ENCODE data around the gene PTPRK. TPM values are rescaled to one million over a fixed set of nuclear protein-coding genes. Genes with fewer than 3 reads are reported as not detected.

PTPRK gene
- total RNA-seq, 1 experiment from 2014 or later, result 94.4 TPM

- intact Hi-C loops (cut with micrococcal nuclease; ENCODE audit: unreplicated experiment), result no loop called here
- Mint-ChIP-seq H3K27ac (ENCODE audit: unreplicated experiment) (no peak overlapping the region), H3K4me1 (ENCODE audit: low read depth, unreplicated experiment) (peaks cover 17% of the 10 kb centered on the region), H3K36me3 (ENCODE audit: insufficient read depth, unreplicated experiment) (peaks cover 2% of the 10 kb centered on the region), H3K27me3 (ENCODE audit: insufficient read depth, unreplicated experiment) (no peaks in the 10 kb centered on the region), H3K4me3 (ENCODE audit: unreplicated experiment) (no peak overlapping the region), H3K9me3 (ENCODE audit: unreplicated experiment) (peaks cover 10% of the 10 kb centered on the region)
- BruUV-seq (replicated peaks), result no TSS peak
- H3K9me3 ChIP-seq, result no peaks in the 10 kb centered on the region
- no peaks in the 10 kb centered on the region for H3K27me3 ChIP-seq (replicated peaks; ENCODE audit: control insufficient read depth, insufficient read depth, low read length)
- 0 out of 2 replicates have a peak, but pooled peaks cover 14% of the 10 kb centered on the region for H3K4me1 ChIP-seq
- H3K36me3 ChIP-seq (ENCODE audit: control insufficient read depth, insufficient read depth, low read length), result no peaks in the 10 kb centered on the region
- H3K4me3 ChIP-seq (ENCODE audit: low read depth, low read length), result no peak overlapping the region
- POLR2A ChIA-PET, result no interaction called here
- DNase-seq, result no peak
- CTCF ChIA-PET, result no interaction called here
- no peak for TF ChIP-seq CTCF (IDR thresholded peaks at IDR 0.05; ENCODE audit: insufficient read depth in 1 of 2, low read depth in 1 of 2, low read length in 1 of 2, severe bottlenecking in 1 of 2, unreplicated experiment in 1 of 2)
Observed at GRCh38 chr6:128478230-128479047, 42.0 kb downstream of the PTPRK start.

- H3K4me3 Mint-ChIP-seq (ENCODE audit: unreplicated experiment), result no peak overlapping the region
- no peak for TF ChIP-seq CTCF (IDR thresholded peaks at IDR 0.05; ENCODE audit: insufficient read depth in 1 of 2, low read depth in 1 of 2, low read length in 1 of 2, severe bottlenecking in 1 of 2, unreplicated experiment in 1 of 2)
- no peak for DNase-seq
- no peak overlapping the region for H3K27ac Mint-ChIP-seq (ENCODE audit: unreplicated experiment)
- H3K9me3 Mint-ChIP-seq (ENCODE audit: unreplicated experiment), result no peaks in the 10 kb centered on the region
- H3K36me3 ChIP-seq (ENCODE audit: control insufficient read depth, insufficient read depth, low read length), result no peaks in the 10 kb centered on the region
- H3K36me3 Mint-ChIP-seq (ENCODE audit: insufficient read depth, unreplicated experiment), result no peaks in the 10 kb centered on the region
- H3K4me3 ChIP-seq (ENCODE audit: low read depth, low read length), result no peak overlapping the region
- H3K27me3 ChIP-seq (replicated peaks; ENCODE audit: control insufficient read depth, insufficient read depth, low read length), result no peaks in the 10 kb centered on the region
- H3K4me1 ChIP-seq, result 0 out of 2 replicates have a peak, but pooled peaks cover 14% of the 10 kb centered on the region
- no TSS peak for BruUV-seq (replicated peaks)
- H3K4me1 Mint-ChIP-seq (ENCODE audit: low read depth, unreplicated experiment), result peaks cover 3% of the 10 kb centered on the region
- no peaks in the 10 kb centered on the region for H3K9me3 ChIP-seq
- ChIA-PET POLR2A (no interaction called here), CTCF (no interaction called here)
- no peaks in the 10 kb centered on the region for H3K27me3 Mint-ChIP-seq (ENCODE audit: insufficient read depth, unreplicated experiment)
- intact Hi-C loops (cut with micrococcal nuclease; ENCODE audit: unreplicated experiment), result no loop called here
Observed at GRCh38 chr6:128474933-128475332, 45.5 kb downstream of the PTPRK start.

GRCh38 chr6:128474481-128474880 is 45.9 kb downstream of the PTPRK start:
- no TSS peak for BruUV-seq (replicated peaks)
- Mint-ChIP-seq H3K36me3 (ENCODE audit: insufficient read depth, unreplicated experiment) (no peaks in the 10 kb centered on the region), H3K27me3 (ENCODE audit: insufficient read depth, unreplicated experiment) (no peaks in the 10 kb centered on the region), H3K9me3 (ENCODE audit: unreplicated experiment) (no peaks in the 10 kb centered on the region), H3K4me3 (ENCODE audit: unreplicated experiment) (no peak overlapping the region), H3K27ac (ENCODE audit: unreplicated experiment) (no peak overlapping the region), H3K4me1 (ENCODE audit: low read depth, unreplicated experiment) (no peaks in the 10 kb centered on the region)
- intact Hi-C loops (cut with micrococcal nuclease; ENCODE audit: unreplicated experiment), result no loop called here
- H3K36me3 ChIP-seq (ENCODE audit: control insufficient read depth, insufficient read depth, low read length), result no peaks in the 10 kb centered on the region
- TF ChIP-seq CTCF (IDR thresholded peaks at IDR 0.05; ENCODE audit: insufficient read depth in 1 of 2, low read depth in 1 of 2, low read length in 1 of 2, severe bottlenecking in 1 of 2, unreplicated experiment in 1 of 2), result no peak
- no peaks in the 10 kb centered on the region for H3K27me3 ChIP-seq (replicated peaks; ENCODE audit: control insufficient read depth, insufficient read depth, low read length)
- H3K9me3 ChIP-seq, result no peaks in the 10 kb centered on the region
- CTCF ChIA-PET, result no interaction called here
- no peak for DNase-seq
- POLR2A ChIA-PET, result no interaction called here
- 0 out of 2 replicates have a peak, but pooled peaks cover 14% of the 10 kb centered on the region for H3K4me1 ChIP-seq
- no peak overlapping the region for H3K4me3 ChIP-seq (ENCODE audit: low read depth, low read length)

Data from Caco-2 (cell line).